B cell (primary cell): ENCODE data around the gene EXOC3L1.

ENCODE experiments used
- EZH2 ChIP-seq: IDR thresholded peaks from 2 replicates; pipeline ENCODE4 v1.6.1; 2012; ENCODE audit warnings: borderline replicate concordance, low read depth, mild to moderate bottlenecking, moderate library complexity, low read length; ENCODE audit not compliant: insufficient read depth, poor library complexity, severe bottlenecking
- TF ChIP-seq, protein P1 (sequence below): fragments of 200-600 bp; IDR thresholded peaks from one replicate; pipeline ENCODE4 v1.8.0; 2022; ENCODE audit warnings: antibody characterized with exemption, mild to moderate bottlenecking

DNA sequence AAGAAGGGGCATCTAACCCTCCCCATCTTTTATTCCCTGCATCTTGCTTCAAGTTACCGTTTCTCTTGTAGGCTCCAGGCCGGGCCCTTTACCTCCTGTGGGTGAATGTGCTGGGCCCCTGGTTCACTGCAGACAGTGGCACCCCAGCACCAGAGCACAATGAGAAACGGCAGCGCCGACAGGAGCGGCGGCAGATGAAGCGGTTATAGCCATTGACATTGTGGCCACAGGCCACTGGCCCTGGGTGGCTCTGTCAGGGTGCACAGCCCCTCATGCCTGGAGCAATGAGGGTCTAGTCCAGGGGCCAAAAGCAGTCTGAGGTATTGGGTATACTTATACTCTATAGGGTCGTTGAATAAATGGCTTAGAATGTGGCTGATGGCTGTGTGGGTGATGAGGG is 39.0 kb upstream of the EXOC3L1 start:
- TF ChIP-seq, protein P1, sequence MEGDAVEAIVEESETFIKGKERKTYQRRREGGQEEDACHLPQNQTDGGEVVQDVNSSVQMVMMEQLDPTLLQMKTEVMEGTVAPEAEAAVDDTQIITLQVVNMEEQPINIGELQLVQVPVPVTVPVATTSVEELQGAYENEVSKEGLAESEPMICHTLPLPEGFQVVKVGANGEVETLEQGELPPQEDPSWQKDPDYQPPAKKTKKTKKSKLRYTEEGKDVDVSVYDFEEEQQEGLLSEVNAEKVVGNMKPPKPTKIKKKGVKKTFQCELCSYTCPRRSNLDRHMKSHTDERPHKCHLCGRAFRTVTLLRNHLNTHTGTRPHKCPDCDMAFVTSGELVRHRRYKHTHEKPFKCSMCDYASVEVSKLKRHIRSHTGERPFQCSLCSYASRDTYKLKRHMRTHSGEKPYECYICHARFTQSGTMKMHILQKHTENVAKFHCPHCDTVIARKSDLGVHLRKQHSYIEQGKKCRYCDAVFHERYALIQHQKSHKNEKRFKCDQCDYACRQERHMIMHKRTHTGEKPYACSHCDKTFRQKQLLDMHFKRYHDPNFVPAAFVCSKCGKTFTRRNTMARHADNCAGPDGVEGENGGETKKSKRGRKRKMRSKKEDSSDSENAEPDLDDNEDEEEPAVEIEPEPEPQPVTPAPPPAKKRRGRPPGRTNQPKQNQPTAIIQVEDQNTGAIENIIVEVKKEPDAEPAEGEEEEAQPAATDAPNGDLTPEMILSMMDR = no peak
- no peak for TF ChIP-seq EZH2
